COLO668 (cell line): ENCODE measurements around the gene TBC1D7.

ENCODE experiments used
- DNase-seq: peaks from one replicate; lab custom pipeline; 2025; ENCODE audit not compliant: unreplicated experiment; lab: John Stamatoyannopoulos, UW

The TBC1D7 gene

DNA sequence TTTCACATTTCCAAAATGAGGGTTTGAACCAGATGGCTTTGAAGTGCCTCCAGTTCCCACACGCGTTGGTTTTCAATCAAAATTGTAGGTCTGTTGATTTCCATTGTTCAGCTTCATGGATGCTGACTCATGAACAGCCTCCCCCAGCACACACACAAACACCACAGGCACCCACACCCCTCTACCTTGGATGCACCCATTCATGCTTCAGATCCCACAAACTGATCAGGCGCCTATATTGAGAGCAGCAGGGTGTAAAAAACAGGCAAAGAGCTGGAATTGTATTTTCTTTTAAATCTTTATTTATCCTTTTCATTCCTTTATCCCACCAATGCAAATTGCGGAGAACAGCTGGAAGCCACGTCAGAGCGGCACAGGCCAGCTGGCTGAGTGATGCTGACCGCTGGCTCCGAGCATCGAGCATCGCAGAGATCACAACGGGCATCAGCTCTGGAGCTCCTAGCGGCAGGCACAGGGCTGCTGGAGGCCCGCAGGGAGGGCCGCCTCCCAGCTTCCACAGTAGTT lies 29.3 kb upstream of the TBC1D7 start:
- DNase-seq, result no peak

- no peak for DNase-seq
Observed at GRCh38 chr6:13355999-13356785, 27.9 kb upstream of the TBC1D7 start.

- DNase-seq, result no peak
Observed at GRCh38 chr6:13355043-13355945, 27.0 kb upstream of the TBC1D7 start.

- no peak for DNase-seq
Observed at GRCh38 chr6:13354331-13355042, 26.1 kb upstream of the TBC1D7 start.

GRCh38 chr6:13352165-13352564 lies 23.8 kb upstream of the TBC1D7 start:
- DNase-seq, result no peak

GRCh38 chr6:13351271-13351670 lies 22.9 kb upstream of the TBC1D7 start:
- no peak for DNase-seq

GRCh38 chr6:13349811-13350506 lies 21.6 kb upstream of the TBC1D7 start:
- DNase-seq, result no peak

DNA sequence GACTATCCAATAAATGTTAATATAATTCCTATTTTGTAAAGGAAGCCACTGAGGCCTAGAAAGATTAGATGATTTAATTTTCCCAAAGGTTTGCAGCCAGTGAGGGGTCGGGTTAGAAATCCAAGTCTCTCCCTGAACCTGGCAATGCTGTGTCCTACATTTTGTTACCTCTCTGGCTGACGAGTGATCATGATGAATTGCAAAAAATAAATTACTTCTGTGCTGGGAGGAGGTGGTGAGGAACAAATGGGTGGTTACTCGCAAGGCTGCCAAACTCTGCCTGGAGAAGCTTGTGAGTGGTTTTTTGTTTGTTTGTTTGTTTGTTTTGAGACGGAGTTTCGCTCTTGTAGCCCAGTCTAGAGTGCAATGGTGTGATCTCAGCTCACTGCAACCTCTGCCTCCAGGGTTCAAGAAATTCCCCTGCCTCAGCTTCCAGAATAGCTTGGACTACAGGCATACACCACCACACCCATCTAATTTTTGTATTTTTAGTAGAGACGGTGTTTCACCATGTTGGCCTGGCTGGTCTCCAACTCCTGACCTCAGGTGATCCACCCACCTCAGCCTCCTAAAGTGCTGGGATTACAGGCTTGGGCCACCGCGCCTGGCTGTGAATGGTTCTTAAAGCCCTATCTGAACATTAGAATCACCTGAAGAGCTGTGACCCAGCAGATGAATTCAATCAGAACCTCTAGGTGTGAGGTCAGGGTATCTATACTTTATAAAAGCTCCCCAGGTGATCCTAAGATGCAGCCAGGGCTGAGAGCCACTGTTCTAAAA lies 20.2 kb upstream of the TBC1D7 start:
- no peak for DNase-seq

DNA sequence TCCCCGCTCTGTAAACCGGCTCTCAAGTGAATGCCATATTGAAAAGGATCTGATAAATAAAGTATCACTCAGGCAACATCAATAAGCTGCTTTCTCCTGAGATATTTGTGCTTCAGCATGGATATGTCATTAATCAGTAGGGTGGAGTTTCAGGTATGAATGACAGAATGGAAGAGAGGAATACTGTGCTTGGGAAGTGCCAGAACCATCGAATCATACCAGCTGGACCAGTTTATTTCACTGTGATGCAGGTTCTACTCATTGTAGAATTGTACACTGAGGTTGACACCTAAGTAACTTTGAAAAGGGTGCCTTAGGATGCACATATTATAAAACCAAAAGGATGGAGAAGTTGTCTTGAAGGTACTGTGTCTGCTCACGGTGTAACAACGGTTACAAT lies 17.9 kb upstream of the TBC1D7 start:
- no peak for DNase-seq

- DNase-seq, result no peak
Observed at GRCh38 chr6:13342414-13343019, 14.2 kb upstream of the TBC1D7 start.

GRCh38 chr6:13339863-13340630 lies 11.7 kb upstream of the TBC1D7 start:
- no peak for DNase-seq

DNA sequence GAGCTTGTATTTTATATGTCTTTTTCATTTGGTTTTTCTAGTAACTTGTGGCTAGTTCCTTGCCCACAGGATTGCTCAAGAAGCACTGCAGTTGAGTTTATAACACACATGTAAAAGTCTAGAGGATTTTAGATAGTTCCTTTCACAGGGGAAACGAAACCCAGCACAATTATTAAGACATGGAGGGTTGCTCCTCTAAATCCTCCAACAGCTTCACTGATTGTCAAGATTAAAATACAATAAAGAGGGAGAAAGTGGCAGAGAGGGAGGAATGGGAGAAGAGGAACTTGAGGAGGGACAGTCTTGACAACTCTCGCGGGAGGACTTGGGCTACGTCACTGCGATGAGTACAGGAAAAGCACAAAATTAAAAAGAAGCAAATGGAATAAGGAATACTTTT lies 9.7 kb upstream of the TBC1D7 start:
- no peak for DNase-seq

DNA sequence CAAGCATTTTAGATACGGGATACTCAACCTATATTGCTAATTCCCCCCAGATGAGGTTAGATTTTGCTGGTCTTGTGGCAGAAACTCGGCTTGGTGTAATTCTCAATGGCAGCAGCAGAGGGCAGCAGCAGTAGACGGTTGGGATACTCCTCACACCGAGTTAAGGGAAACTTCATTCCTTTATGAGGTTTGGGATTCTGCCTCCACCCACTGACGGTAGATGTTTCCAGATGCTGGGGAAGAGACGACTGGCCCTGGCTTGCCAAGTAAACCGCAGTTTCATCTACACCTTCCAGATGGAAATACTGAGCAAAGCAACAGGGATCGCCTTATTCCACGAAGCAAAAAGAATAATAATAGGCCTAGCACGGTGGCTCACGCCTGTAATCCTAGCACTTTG lies 8.2 kb upstream of the TBC1D7 start:
- peak; percentile 59 for DNase-seq

GRCh38 chr6:13334953-13335352 lies 6.6 kb upstream of the TBC1D7 start:
- DNase-seq, result no peak

DNA sequence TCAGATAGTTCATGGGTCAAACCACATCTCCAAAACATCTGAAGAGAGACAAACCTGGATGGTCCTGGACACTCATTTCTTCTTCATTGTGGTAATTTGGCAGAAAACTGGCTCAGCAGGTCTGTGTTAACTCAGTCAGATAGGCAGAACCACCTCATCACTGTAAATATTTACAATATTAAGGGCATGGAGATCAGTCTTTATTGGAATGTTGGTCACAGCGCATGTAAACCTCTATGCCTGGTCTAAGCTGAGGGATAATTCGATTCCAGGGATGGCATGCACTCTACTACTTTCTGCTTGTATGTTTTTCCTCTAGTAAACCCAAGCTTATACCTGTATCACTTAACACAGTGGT lies 4.0 kb upstream of the TBC1D7 start:
- DNase-seq, result no peak

DNA sequence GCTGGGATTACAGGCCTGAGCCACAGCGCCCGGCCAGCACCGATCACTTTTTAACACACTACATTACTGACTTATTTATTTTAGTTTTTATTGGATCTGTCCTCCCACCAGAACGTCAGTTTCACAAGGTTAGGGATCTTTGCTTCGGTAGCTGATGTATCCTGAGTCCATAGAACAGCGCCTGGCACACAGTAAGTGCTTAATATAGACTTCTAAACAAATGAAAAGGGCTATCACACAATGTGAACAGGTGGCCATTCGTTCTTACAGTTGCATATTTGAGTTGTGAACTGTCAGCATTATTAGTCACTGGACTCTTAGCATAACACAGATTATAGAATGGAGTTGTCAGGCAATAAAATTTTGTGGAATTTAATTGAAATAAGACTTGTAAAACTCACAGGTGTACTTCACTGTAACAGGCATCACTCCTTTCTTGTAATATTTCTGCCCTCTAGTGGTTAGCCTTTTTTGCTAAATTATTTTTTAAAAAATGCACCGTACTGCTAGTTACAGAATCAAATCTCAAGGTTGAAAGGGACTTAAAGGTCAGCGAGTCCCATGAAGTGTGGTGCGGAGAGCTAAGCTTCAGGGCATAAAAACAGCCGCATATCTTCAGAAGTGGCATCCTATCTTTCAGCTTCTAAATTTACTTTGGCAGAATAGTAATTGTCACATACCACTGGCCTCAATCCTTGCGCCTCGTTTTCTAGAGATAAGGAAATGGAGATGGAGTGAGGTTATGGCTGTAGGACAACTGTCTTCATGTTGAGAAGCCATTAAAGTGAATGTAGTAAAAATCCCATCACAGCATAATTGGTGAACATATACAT lies 3.4 kb upstream of the TBC1D7 start:
- no peak for DNase-seq

DNA sequence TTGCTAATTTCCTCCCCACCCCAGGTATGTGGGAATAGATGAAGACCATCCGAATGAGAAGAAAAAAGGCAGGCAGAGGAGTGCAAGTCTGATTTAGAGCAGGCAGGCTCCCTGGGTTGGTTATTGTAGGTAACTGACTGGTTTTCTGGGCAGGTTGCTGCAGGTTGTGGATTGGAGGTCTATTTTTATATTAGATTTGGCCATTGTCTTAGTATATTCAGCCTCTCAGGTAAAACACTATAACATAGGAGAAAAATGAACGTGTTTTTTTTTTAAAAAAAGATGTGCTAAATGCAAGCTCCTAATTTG lies 492 bp upstream of the TBC1D7 start:
- DNase-seq, result no peak

DNA sequence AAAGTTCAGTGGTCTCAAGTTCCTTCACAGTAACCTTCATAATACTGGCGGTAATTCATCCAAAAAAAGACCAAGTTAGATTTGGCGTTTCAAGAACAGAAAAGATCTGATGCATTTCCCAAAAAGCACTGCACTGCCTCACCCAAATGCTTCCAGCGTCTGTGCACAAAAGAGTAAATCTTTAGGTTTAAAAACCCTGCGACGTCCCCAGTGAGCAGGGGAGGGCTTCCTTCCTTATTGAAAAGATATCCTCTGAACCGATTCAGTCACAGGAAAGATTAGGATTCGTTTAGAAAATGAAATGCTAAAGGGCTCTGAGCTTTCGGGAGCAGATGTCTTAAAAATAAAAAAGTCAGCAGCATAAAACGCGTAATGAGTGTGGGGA lies 654 bp downstream of the TBC1D7 start:
- DNase-seq, result peak; percentile 6
